ENCODE results near the gene SELPLG. TPM values are rescaled to one million over a fixed set of nuclear protein-coding genes. Genes with fewer than 3 reads are reported as not detected.

Gene SELPLG
- total and polyA plus RNA-seq, 2 of the 4 experiments (the other 2 are of a cell fraction): 3.2 to 10.8 TPM

- H4K20me1 ChIP-seq (ENCODE audit: insufficient read depth, low read length): no peaks in the 10 kb centered on the region
- ChIA-PET CTCF (interaction anchor here (2.0 kb wide), 1 partner anchor 47 kb away, joined by 4 read pairs; no protein-coding TSS in a partner anchor), POLR2A (ENCODE audit: unreplicated experiment) (no interaction called here)
- no TSS peak for BruUV-seq (replicated peaks)
- H3K9me3 ChIP-seq (ENCODE audit: control insufficient read depth, insufficient read depth, low read length): peaks cover 2% of the 10 kb centered on the region; the same call in 1 of the 2 replicates
- H3K14ac ChIP-seq (replicated peaks; ENCODE audit: low read depth, low read length): peak overlapping the region; percentile 47; the same call in 1 of the 2 replicates
- H4K8ac ChIP-seq (ENCODE audit: low read depth in 2 of 2, low read length in 2 of 2): peak overlapping the region in 1 of 2 experiments; percentile 63; a peak in 1 of 4 replicates
- no peak overlapping the region for H3K4me2 ChIP-seq (ENCODE audit: low read depth, low read length)
- no peaks in the 10 kb centered on the region for H3K27me3 ChIP-seq (ENCODE audit: control insufficient read depth, insufficient read depth, low read length)
- H2AFZ ChIP-seq (replicated peaks; ENCODE audit: low read length, poor library complexity): peak overlapping the region; percentile 1
- TF ChIP-seq MAZ (IDR thresholded peaks at IDR 0.05; ENCODE audit: borderline replicate concordance, low read depth, low read length) (no peak), RAD21 (IDR thresholded peaks at IDR 0.05; ENCODE audit: low read length) (no peak), CTCF (conservative IDR thresholded peaks at IDR 0.05; ENCODE audit: low read depth, low read length) (no peak)
- H3K36me3 ChIP-seq (ENCODE audit: control insufficient read depth, insufficient read depth, low read length): no peaks in the 10 kb centered on the region
- H3K18ac ChIP-seq (ENCODE audit: low read depth, low read length): no peak overlapping the region
- no peak overlapping the region for H3K4me3 ChIP-seq (ENCODE audit: insufficient read depth, low read depth, low read length)
- intact Hi-C loops (cut with micrococcal nuclease): loop anchor here (2.0 kb wide), 1 partner anchor 340 kb away; no protein-coding TSS in a partner anchor
- 92% methylated on average over 11 of the region's 15 CpGs; no CpG with 5 or more reads in 1 of the 2 experiments for WGBS, 2 experiments (ENCODE audit: extremely low coverage in 2 of 2, insufficient read length in 1 of 2)
- H2AK9ac ChIP-seq (replicated peaks; ENCODE audit: low read depth, low read length, poor library complexity): peak overlapping the region; percentile 56
- no peak overlapping the region for H3K9ac ChIP-seq (ENCODE audit: low read depth, low read length)
- dilution Hi-C loops (cut with HindIII; ENCODE audit: low sequenced_read_pairs, unreplicated experiment): no loop called here
- peak overlapping the region; percentile 93 for H2BK120ac ChIP-seq (ENCODE audit: low read depth, low read length)
- no peak overlapping the region for H2BK5ac ChIP-seq (ENCODE audit: low read depth, low read length, poor library complexity, severe bottlenecking)
- H3K23ac ChIP-seq (ENCODE audit: low read depth, low read length): no peak overlapping the region
- DNase-seq: no peak
- peak overlapping the region; percentile 85; the same call in 1 of the 2 replicates for H4K91ac ChIP-seq (ENCODE audit: insufficient read depth, low read depth, low read length)
- ATAC-seq (ENCODE audit: low read depth): no peak
- in situ Hi-C loops (cut with MboI; ENCODE audit: low sequenced_read_pairs): no loop called here
- H3K56ac ChIP-seq (ENCODE audit: extremely low read depth, insufficient read depth, low read length): no peak overlapping the region
- peaks cover 16% of the 10 kb centered on the region for H3K4me1 ChIP-seq (ENCODE audit: control insufficient read depth, insufficient read depth, low read length)
- H2BK15ac ChIP-seq (ENCODE audit: low read depth, low read length): peak overlapping the region; percentile 46; the same call in 1 of the 3 replicates
- peaks cover 0 to 5% of the 10 kb centered on the region in 2 experiments; a peak in 1 of 4 replicates for H3K79me1 ChIP-seq (ENCODE audit: low read depth in 1 of 2, low read length in 2 of 2)
- peak overlapping the region; percentile 67 for H2AK5ac ChIP-seq (ENCODE audit: low read depth, low read length)
- H3K27ac ChIP-seq (ENCODE audit: insufficient read depth, low read length): no peak overlapping the region
- peak overlapping the region; percentile 86 for H3K4ac ChIP-seq (ENCODE audit: low read depth, low read length)
- H2BK20ac ChIP-seq (ENCODE audit: low read depth, low read length): peak overlapping the region; percentile 85; the same call in 1 of the 2 replicates
- peaks cover 4% of the 10 kb centered on the region; the same call in 1 of the 2 replicates for H3K9me1 ChIP-seq (ENCODE audit: insufficient read depth, low read length)
- H4K5ac ChIP-seq (ENCODE audit: low read depth, low read length): no peak overlapping the region; the same call in 1 of the 2 replicates
These were observed 22.7 kb downstream of the SELPLG start for GRCh38 chr12:108610856-108611605.

All from IMR-90 (cell line).